Osteocyte (in vitro differentiated cells): Measurements from ENCODE around the gene AVPR2. TPM values are rescaled to one million over a fixed set of nuclear protein-coding genes. Genes with fewer than 3 reads are reported as not detected.

ENCODE experiments used
- DNase-seq: peaks from one replicate; pipeline ENCODE4 v3.0.0; 2021; ENCODE audit warnings: mixed read lengths; ENCODE audit not compliant: unreplicated experiment; ENCODE audit errors: extremely low spot score
- H3K27ac Mint-ChIP-seq: one replicate; pipeline ENCODE4 v1.8.0; 2021; ENCODE audit warnings: mild to moderate bottlenecking, mixed read lengths; ENCODE audit not compliant: unreplicated experiment
- H3K27me3 Mint-ChIP-seq: one replicate; pipeline ENCODE4 v1.8.0; 2021; ENCODE audit warnings: mixed read lengths; ENCODE audit not compliant: unreplicated experiment
- H3K36me3 Mint-ChIP-seq: one replicate; pipeline ENCODE4 v1.8.0; 2021; ENCODE audit warnings: mixed read lengths; ENCODE audit not compliant: unreplicated experiment
- H3K4me1 Mint-ChIP-seq: one replicate; pipeline ENCODE4 v1.8.0; 2021; ENCODE audit warnings: mixed read lengths; ENCODE audit not compliant: unreplicated experiment
- H3K4me3 Mint-ChIP-seq: one replicate; pipeline ENCODE4 v1.8.0; 2021; ENCODE audit warnings: mild to moderate bottlenecking, moderate library complexity, mixed read lengths; ENCODE audit not compliant: unreplicated experiment
- H3K9me3 Mint-ChIP-seq: one replicate; pipeline ENCODE4 v1.8.0; 2021; ENCODE audit warnings: mixed read lengths; ENCODE audit not compliant: unreplicated experiment
- total RNA-seq: library from RNA; stranded (reverse); gene quantifications from 2 replicates; pipeline ENCODE4 v1.2.1, GENCODE V29; 2021
- TF ChIP-seq, protein P1 (sequence below): fragments of 200-600 bp; sonication (generic); IDR thresholded peaks from 2 replicates; pipeline ENCODE4 v1.5.0; 2021; ENCODE audit warnings: antibody characterized with exemption, mild to moderate bottlenecking, moderate library complexity

The AVPR2 gene
- total RNA-seq, 1 donor from 2014 or later: not detected

DNA sequence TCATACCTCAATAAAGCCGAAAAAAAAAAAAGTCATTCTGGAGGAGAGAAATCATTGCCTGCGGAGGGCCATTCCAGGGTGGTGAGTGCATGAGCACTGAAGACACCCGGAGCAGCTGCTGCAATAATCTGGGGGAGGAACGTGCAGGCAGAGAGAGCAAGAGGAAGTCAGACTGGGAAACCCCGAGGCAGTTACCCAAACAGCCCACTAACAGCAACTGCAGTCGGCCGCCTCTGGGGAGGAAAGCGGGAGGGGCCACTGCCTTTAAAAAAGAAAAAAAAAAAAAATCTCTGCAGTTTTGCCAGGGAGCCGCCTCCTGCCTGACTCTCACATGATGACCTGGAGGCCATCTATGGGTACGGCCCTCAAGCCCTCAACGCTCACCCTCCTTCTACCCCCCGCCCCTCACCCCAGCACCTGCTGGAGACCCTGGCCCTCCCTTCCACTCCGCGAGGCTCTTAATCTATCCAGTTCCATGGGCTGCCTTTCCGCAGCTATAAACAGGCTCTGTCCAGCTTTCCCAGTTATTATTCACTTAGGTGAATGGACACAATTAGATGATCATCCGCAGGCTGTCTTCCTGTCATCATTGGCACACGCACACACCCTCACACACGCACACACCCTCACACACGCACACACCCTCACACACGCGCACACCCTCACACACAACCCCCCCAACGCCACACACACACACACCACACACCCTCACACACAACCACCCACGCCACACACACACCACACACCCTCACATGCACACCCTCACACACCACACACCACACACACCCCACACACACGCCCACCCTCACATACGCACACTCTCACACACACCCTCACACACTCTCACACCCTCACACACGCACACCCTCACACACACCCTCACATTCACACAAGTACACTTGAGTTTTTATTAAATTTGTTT is 3.4 kb upstream of the AVPR2 start:
- Mint-ChIP-seq H3K4me1 (peaks cover 31% of the 10 kb centered on the region), H3K27me3 (no peaks in the 10 kb centered on the region), H3K27ac (peak overlapping the region; percentile 81), H3K4me3 (no peak overlapping the region), H3K9me3 (peaks cover 5% of the 10 kb centered on the region), H3K36me3 (peaks cover 2% of the 10 kb centered on the region)
- TF ChIP-seq, protein P1, sequence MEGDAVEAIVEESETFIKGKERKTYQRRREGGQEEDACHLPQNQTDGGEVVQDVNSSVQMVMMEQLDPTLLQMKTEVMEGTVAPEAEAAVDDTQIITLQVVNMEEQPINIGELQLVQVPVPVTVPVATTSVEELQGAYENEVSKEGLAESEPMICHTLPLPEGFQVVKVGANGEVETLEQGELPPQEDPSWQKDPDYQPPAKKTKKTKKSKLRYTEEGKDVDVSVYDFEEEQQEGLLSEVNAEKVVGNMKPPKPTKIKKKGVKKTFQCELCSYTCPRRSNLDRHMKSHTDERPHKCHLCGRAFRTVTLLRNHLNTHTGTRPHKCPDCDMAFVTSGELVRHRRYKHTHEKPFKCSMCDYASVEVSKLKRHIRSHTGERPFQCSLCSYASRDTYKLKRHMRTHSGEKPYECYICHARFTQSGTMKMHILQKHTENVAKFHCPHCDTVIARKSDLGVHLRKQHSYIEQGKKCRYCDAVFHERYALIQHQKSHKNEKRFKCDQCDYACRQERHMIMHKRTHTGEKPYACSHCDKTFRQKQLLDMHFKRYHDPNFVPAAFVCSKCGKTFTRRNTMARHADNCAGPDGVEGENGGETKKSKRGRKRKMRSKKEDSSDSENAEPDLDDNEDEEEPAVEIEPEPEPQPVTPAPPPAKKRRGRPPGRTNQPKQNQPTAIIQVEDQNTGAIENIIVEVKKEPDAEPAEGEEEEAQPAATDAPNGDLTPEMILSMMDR: no peak
- DNase-seq: no peak

- Mint-ChIP-seq H3K27me3 (no peaks in the 10 kb centered on the region), H3K4me3 (no peak overlapping the region), H3K36me3 (peaks cover 2% of the 10 kb centered on the region), H3K27ac (peak overlapping the region; percentile 81), H3K4me1 (peaks cover 31% of the 10 kb centered on the region), H3K9me3 (peaks cover 5% of the 10 kb centered on the region)
- DNase-seq: no peak
- TF ChIP-seq, protein P1: no peak
Measured at GRCh38 chrX:153901753-153902140, 2.7 kb upstream of the AVPR2 start.

DNA sequence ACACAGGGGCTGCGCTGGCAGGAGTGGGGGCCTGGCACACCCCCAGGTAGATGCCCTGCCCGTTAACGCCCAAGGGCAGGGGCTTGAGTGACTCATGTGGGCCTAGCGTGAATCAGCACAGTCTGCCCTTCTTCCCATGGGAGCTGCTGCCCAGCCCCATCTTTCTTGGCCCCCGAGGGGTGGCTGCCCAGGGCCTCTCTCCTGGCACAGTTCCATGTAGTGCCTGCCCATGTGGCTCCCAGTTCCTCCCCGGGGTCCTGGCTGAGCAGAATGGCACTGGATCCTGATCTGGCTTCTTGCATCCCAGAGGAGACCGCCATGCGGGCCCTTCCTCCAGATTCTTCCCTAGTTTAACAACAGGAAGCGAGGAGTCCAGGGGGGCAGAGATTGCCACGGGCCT is 2.1 kb upstream of the AVPR2 start:
- TF ChIP-seq, protein P1: no peak
- H3K27me3 Mint-ChIP-seq: no peaks in the 10 kb centered on the region
- H3K4me3 Mint-ChIP-seq: no peak overlapping the region
- peaks cover 5% of the 10 kb centered on the region for H3K9me3 Mint-ChIP-seq
- peaks cover 2% of the 10 kb centered on the region for H3K36me3 Mint-ChIP-seq
- peaks cover 31% of the 10 kb centered on the region for H3K4me1 Mint-ChIP-seq
- H3K27ac Mint-ChIP-seq: no peak overlapping the region
- DNase-seq: no peak

- Mint-ChIP-seq H3K36me3 (peaks cover 2% of the 10 kb centered on the region), H3K27ac (no peak overlapping the region), H3K9me3 (peaks cover 3% of the 10 kb centered on the region), H3K4me3 (no peak overlapping the region), H3K27me3 (no peaks in the 10 kb centered on the region), H3K4me1 (peaks cover 31% of the 10 kb centered on the region)
- no peak for DNase-seq
- TF ChIP-seq, protein P1: no peak
Measured at GRCh38 chrX:153903238-153903980, 1.1 kb upstream of the AVPR2 start.
